Sciatic nerve (tissue), 2 donors: ENCODE data around the gene MAP4K4. TPM values are rescaled to one million over a fixed set of nuclear protein-coding genes. Genes with fewer than 3 reads are reported as not detected.

Source experiments
- ATAC-seq: fragments of 200-7000 bp; cut with Tn5 transposase; one replicate; pipeline ENCODE4 v1.9.1; 2020; ENCODE audit warnings: mild to moderate bottlenecking, moderate library complexity
- DNase-seq: peaks from one replicate; pipeline ENCODE4 v3.0.0-alpha.2; 2020; ENCODE audit warnings: low spot score
- intact Hi-C: fragments of 100-400 bp; cut with DNase I; formaldehyde crosslinking; loops from one replicate; pipeline ENCODE4 v1.14.2; 2022
- total RNA-seq: library from RNA; stranded (reverse); fragmentation: NEBNext Ultra II Directional; extraction: Animal tissue kit (Norgen Biotek cat#: 25700); gene quantifications from one replicate; pipeline ENCODE4 v1.2.1, GENCODE V29; 2021
- donor health status: DM: no; HTN: no; CAD: no.
- donor health status: DM: no; HTN: no; CAD: no.

Gene MAP4K4
- total RNA-seq, 1 donor from 2014 or later, result 140 TPM

DNA sequence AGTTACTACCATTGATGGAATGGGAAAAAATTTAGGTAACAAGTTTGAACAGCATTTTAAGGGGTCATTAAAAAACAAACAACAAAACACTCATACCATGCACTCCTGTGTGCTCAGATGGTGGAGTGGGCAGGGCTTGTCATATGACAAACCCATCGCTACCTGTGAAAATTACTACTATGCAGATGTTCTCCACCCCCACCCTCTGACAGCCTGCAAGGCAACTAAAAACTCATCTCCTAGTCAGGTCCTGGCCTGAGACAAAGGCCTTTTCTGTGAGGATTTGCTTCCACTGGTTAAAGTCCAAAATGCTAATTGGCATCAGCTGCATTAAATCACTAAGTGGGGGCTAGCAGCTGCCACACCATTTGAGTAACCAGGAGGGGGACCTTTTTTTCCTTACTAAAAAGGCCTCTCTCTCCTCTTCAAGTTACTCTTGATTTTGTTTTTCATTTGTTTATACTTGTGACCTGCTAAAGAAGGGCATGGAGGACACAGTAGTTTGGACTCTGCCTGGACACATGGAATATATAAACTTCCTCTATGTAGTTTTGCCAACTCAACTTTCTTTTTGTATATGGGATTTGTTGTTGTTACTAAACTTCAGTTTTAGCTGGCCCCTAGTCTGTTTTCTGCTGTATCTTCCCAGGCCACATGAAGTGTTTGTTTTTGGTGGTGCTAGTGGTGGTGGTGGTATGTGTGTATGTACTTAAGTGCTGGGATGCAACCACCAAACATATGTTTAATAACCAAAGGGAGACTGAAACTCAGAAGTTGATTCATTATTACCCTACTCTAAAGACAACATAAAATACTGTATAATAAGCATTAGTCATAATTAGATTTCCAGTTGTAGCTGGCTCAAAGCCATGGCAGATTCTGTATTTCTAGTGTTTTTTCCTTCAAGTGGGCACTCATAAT lies 121.3 kb downstream of the MAP4K4 start:
- no peak for ATAC-seq
- no peak for DNase-seq
- intact Hi-C loops, result no loop called here

- no peak for DNase-seq
- no peak for ATAC-seq
- intact Hi-C loops, result loop anchor here (10.0 kb wide), 1 partner anchor 126 kb away; the partner anchor contains the start of gene MAP4K4
Observed at GRCh38 chr2:101820519-101820918, 123.0 kb downstream of the MAP4K4 start.

GRCh38 chr2:101821059-101821805 lies 123.7 kb downstream of the MAP4K4 start:
- no peak for DNase-seq
- no peak for ATAC-seq
- intact Hi-C loops, result loop anchor here (10.0 kb wide), 1 partner anchor 126 kb away; the partner anchor contains the start of gene MAP4K4

DNA sequence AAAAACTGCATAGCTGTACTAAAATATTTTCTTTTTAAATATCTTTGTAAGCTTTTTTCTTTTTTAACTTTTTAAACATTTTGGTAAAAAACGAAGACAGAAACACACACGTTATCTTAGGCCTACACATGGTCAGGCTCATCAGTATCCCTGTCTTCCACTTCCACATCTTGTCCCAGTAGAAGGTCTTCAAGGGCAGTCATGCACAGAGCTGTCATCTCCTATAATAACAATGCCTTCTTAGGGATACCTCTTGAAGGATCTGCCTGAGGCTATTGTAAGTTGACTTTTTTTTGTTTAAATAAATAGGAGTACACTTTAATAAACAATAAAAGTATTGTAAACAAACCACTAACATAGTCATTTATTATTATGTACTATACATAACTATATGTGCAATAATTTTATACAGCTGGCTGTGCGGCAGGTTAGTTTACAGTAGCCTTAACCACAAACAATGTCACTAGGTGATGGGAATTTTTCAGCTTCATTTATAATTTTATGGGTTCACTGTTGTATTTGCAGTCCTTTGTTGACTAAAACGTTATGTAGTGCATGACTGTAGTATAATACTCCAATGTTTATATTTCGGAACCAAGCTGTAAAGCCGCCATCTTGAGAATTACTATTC lies 124.4 kb downstream of the MAP4K4 start:
- DNase-seq, result no peak
- ATAC-seq, result no peak
- intact Hi-C loops, result loop anchor here (10.0 kb wide), 1 partner anchor 127 kb away; the partner anchor contains the start of gene MAP4K4

DNA sequence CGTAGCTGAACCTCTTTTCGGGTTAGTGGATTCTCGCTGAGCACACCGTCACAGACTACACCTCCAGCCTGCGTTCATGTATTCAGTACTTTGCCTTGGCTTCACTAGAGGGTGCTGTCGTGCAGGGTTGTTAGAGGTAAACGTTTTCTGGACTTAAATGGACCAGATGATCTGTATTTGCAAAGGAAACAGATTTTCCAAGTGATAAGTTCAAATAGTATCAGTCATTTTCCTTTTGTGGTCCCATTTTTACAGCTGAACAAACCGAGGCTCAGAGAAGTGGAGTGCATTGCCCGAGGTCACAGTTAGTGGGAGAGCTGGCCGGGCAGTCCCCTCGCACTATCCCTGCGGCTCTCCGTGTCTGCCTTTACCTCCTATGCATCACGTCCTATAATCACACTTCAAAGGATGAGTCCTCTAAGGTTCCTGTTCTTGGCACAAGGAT lies 125.9 kb downstream of the MAP4K4 start:
- DNase-seq (peak; percentile 78), ATAC-seq (peak; percentile 86)
- intact Hi-C loops, result loop anchor here (10.0 kb wide), 1 partner anchor 129 kb away; the partner anchor contains the start of gene MAP4K4

- intact Hi-C loops, result loop anchor here (10.0 kb wide), 1 partner anchor 129 kb away; the partner anchor contains the start of gene MAP4K4
- DNase-seq (no peak), ATAC-seq (no peak)
Observed at GRCh38 chr2:101823859-101824258, 126.4 kb downstream of the MAP4K4 start.

DNA sequence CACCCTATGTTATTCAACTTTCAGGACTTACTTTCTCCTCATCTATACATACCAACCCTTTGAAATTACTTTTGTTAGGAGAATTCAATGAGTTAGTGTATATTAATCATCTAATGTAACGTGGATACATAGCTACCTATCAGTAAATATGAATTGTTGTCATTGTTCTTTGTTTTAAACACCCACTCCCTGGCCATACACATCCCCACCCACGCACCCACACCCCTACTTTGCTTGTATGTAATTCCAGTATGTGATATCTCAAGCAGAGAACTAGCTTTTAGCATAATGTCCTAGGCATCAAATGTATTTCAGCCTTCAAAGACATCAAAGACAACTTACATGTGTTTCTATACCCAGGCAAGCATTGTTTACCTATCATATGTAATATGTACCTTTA lies 129.2 kb downstream of the MAP4K4 start:
- no peak for DNase-seq
- intact Hi-C loops, result loop anchor here (10.0 kb wide), 1 partner anchor 132 kb away; the partner anchor contains the start of gene MAP4K4
- ATAC-seq, result no peak

DNA sequence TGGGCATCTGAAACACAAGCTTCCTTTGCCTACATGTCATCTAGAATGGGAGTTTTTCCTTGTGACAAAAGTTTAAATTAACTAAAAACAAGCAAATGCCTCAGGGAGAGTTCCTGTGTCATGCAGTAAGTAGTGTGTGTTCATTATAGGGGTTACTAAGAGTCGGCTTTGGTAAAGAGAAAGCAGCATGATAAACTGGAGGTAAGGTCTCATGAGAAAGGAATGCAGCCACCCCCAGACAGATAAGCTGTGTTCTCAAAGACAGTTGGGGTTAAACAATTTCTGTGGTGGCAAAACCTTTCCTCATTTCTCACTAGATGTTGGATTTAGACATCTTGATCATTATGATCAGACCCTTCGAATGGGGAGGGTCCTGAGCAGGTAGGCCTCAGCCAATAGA lies 129.7 kb downstream of the MAP4K4 start:
- DNase-seq, result no peak
- no peak for ATAC-seq
- intact Hi-C loops, result loop anchor here (10.0 kb wide), 1 partner anchor 132 kb away; the partner anchor contains the start of gene MAP4K4

DNA sequence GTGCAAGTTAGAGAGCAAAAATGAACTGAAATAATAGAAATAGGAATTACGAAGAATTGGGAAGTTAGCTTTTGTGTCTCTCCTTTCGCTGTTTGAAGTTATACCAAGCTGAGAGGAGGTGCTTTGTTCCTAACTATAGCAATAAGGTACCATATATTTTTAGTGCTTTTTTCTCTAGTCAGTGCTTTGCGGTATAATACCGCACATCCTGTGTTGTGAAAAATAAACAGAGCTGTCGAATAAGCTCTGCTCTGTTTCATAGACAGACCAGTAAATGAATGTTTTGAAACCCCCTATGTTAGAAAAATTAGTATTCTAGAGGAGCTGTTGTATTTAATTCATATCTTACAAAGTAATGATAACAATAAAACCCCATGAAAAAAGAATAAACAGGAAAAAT lies 130.8 kb downstream of the MAP4K4 start:
- DNase-seq (no peak), ATAC-seq (no peak)
- intact Hi-C loops, result loop anchor here (10.0 kb wide), 1 partner anchor 133 kb away; the partner anchor contains the start of gene MAP4K4

DNA sequence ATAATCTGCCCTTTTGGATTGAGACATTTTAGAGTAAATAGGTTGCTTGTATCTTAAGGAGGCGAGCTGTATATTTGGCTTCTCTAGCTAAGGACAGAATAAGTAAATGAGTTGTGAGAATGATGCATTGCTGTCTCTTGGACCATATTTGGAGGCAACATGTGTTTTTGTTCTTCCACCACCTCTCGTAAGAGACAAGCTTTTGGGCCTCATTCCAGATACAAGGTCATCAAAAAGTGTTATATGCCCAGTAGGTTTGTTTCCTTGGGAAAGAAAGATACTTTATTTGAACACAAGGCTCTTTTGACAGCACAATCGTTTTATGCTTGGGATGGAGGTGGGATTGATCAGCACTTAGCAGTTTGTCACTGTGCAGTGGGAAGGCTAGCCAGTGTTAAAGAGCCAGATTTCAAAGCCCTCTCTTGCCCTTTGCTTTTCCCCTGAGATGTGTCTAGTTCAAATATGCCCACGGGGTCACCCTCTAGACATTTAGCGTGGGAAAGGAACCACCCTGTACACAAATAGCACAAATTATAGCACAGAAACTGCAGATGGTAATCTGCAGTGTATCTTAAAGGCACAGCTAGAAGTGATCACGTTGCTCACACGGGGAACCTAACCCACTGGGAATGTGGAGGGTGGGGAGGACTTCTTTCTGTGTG lies 131.3 kb downstream of the MAP4K4 start:
- no peak for ATAC-seq

DNA sequence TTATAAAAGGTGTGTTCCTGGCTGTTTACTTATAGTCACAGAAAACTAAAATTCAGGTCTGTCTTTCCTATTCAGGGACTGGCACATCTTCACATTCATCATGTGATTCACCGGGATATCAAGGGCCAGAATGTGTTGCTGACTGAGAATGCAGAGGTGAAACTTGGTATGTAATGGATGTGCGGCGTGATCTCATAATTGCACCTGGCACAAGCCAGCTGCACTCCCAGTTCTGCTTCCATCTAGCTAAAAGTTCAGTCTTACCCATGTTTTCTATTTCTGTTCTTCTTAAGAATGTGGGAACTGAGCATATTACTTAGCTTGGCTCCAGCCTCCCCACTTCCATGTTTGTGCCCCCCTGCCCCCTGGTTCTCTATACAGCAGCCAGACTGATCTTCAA lies 131.9 kb downstream of the MAP4K4 start:
- ATAC-seq, result no peak
- DNase-seq, result no peak
- intact Hi-C loops, result loop anchor here (10.0 kb wide), 1 partner anchor 135 kb away; the partner anchor contains the start of gene MAP4K4

More for the DNA sequence above, 131.3 kb downstream of the MAP4K4 start:
- intact Hi-C loops, result loop anchor here (10.0 kb wide), 1 partner anchor 134 kb away; the partner anchor contains the start of gene MAP4K4
- no peak for DNase-seq

- intact Hi-C loops, result loop anchor here (5.0 to 10.0 kb wide), 2 partner anchors 315 to 413 kb away; no protein-coding TSS in a partner anchor
- no peak for ATAC-seq
- DNase-seq, result no peak
Observed at GRCh38 chr2:101830146-101830545, 132.6 kb downstream of the MAP4K4 start.

GRCh38 chr2:101830555-101830954 lies 133.0 kb downstream of the MAP4K4 start:
- intact Hi-C loops, result loop anchor here (5.0 to 10.0 kb wide), 2 partner anchors 316 to 413 kb away; no protein-coding TSS in a partner anchor
- DNase-seq (no peak), ATAC-seq (peak; percentile 25)

DNA sequence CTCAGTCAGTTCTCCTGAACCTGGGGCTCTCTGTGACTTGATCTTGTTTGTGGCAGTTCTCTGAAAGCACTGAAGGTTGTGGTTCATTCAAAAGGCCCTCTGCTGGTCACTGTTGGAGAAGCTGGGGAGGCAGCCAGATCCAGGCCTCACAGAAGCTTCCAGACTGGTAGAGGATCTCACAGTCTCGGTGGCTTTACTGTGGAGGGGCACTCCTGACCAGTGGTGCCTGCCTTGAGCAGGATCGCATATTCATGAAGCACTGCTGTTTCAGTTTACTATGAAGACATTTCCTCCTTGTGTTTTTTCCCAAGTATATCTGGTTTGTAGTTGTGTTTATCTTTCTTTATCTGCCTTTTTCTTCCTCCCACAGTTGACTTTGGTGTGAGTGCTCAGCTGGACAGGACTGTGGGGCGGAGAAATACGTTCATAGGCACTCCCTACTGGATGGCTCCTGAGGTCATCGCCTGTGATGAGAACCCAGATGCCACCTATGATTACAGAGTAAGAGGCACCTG lies 133.9 kb downstream of the MAP4K4 start:
- peak; percentile 94 for ATAC-seq
- peak; percentile 81 for DNase-seq
- intact Hi-C loops, result loop anchor here (5.0 to 10.0 kb wide), 2 partner anchors 317 to 414 kb away; no protein-coding TSS in a partner anchor

- ATAC-seq (peak; percentile 17), DNase-seq (no peak)
- intact Hi-C loops, result loop anchor here (5.0 to 10.0 kb wide), 2 partner anchors 317 to 415 kb away; no protein-coding TSS in a partner anchor
Observed at GRCh38 chr2:101832114-101832513, 134.6 kb downstream of the MAP4K4 start.

- DNase-seq, result no peak
- intact Hi-C loops, result loop anchor here (5.0 to 10.0 kb wide), 2 partner anchors 319 to 417 kb away; no protein-coding TSS in a partner anchor
- ATAC-seq, result no peak
Observed at GRCh38 chr2:101833890-101834523, 136.5 kb downstream of the MAP4K4 start.

DNA sequence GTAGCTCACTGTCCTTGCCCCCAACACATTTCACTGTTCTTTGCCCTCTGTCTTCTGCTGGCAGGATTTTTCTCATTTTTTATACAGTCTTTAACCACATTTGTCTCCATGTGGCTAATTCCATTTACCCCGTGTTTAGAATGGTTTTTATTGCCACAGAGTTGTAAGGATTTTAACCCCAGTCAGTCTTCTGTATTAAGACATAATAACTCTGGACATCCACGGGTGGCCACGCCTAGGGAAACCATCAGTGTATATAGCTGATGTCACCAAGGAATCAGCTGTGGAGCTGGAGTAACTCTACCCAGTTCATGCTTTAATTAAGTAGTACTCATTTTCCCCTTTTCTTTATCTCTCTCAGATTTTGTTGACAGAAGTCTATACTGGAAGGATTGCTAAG lies 139.8 kb downstream of the MAP4K4 start:
- intact Hi-C loops, result loop anchor here (10.0 kb wide), 1 partner anchor 323 kb away; no protein-coding TSS in a partner anchor
- ATAC-seq, result no peak
- DNase-seq, result no peak
